B cell (primary cell): Measurements from ENCODE around the gene SLC41A3. TPM values are rescaled to one million over a fixed set of nuclear protein-coding genes. Genes with fewer than 3 reads are reported as not detected.

Source experiments
- ATAC-seq: fragments of 200-7000 bp; cut with Tn5 transposase; one replicate; pipeline ENCODE4 v1.10.0; 2021; ENCODE audit warnings: low read depth, mild to moderate bottlenecking, moderate number of reproducible peaks, moderate library complexity
- CTCF ChIA-PET: fragments of 350-600 bp; sonication (Branson Sonifier 250); formaldehyde crosslinking; loops from one replicate; lab custom pipeline; 2021; ENCODE audit warnings: antibody characterized with exemption, inconsistent platforms; lab: Charles Lee
- POLR2A ChIA-PET: fragments of 350-600 bp; sonication (Branson Sonifier 250); formaldehyde crosslinking; loops from one replicate; lab custom pipeline; 2021; ENCODE audit warnings: antibody characterized with exemption; lab: Charles Lee
- DNase-seq: peaks from one replicate; pipeline ENCODE4 v3.0.0; 2013
- H2AFZ ChIP-seq: 2 replicates; pipeline ENCODE4 v1.6.1; 2012; ENCODE audit warnings: mild to moderate bottlenecking, low read depth, low read length; ENCODE audit not compliant: insufficient read depth, poor library complexity, severe bottlenecking
- H3K27ac ChIP-seq, 2 donors: 1 replicate in 1 of 2; 2 replicates in 1 of 2; pipeline ENCODE4 v1.5.1; 2012 to 2013; ENCODE audit warnings: low read length in 2 of 2, mild to moderate bottlenecking in 2 of 2, moderate library complexity in 1 of 2
- H3K27me3 ChIP-seq, 4 experiments: fragments of 200-600 bp in 1 of 4; sonication (generic) in 1 of 4; replicated peaks in 1 of 4; 1 replicate in 2 of 4; 2 replicates in 2 of 4; pipeline versions ENCODE4 v1.6.1 to v1.7.0; 2013 to 2016; ENCODE audit warnings: low read length in 3 of 4, mild to moderate bottlenecking in 2 of 4, mixed read lengths in 1 of 4, moderate library complexity in 1 of 4; ENCODE audit not compliant: insufficient read depth in 4 of 4, control insufficient read depth in 3 of 4; ENCODE audit errors: control extremely low read depth in 1 of 4
- H3K36me3 ChIP-seq, 2 experiments: replicated peaks in 1 of 2; 1 replicate in 1 of 2; 2 replicates in 1 of 2; pipeline versions ENCODE4 v1.6.1 to v1.7.1; 2013; ENCODE audit warnings: low read length in 1 of 2; ENCODE audit not compliant: insufficient read depth in 2 of 2, control insufficient read depth in 1 of 2; ENCODE audit errors: control extremely low read depth in 1 of 2, extremely low read depth in 1 of 2
- H3K4me1 ChIP-seq, 2 donors: fragments of 200-600 bp in 1 of 2; sonication (generic) in 1 of 2; 1 replicate in 1 of 2; 2 replicates in 1 of 2; pipeline versions ENCODE4 v1.5.1 to v1.6.1; 2013 to 2017; ENCODE audit warnings: low read length in 2 of 2; ENCODE audit not compliant: control insufficient read depth in 2 of 2, insufficient read depth in 2 of 2
- H3K4me2 ChIP-seq: replicated peaks from 2 replicates; pipeline ENCODE3; 2012; ENCODE audit warnings: mild to moderate bottlenecking, low read depth, low read length; ENCODE audit not compliant: poor library complexity, severe bottlenecking
- H3K4me3 ChIP-seq, 5 experiments: fragments of 200-600 bp in 1 of 5; sonication (generic) in 1 of 5; 1 replicate in 3 of 5; 2 replicates in 2 of 5; pipeline versions ENCODE4 v1.5.1 to v1.7.0; 2011 to 2016; ENCODE audit warnings: low read length in 4 of 5, mild to moderate bottlenecking in 4 of 5, low read depth in 2 of 5, control low read depth in 1 of 5, moderate library complexity in 1 of 5; ENCODE audit not compliant: insufficient read depth in 1 of 5; ENCODE audit errors: control extremely low read depth in 1 of 5, extremely low read depth in 1 of 5
- H3K79me2 ChIP-seq: fragments of 200-600 bp; sonication (generic); one replicate; pipeline ENCODE4 v1.6.0; 2016; ENCODE audit warnings: low read length; ENCODE audit not compliant: control insufficient read depth, insufficient read depth
- H3K9ac ChIP-seq: fragments of 200-600 bp; sonication (generic); 2 replicates; pipeline ENCODE4 v1.6.1; 2017; ENCODE audit warnings: mild to moderate bottlenecking, low read length, moderate library complexity
- H3K9me3 ChIP-seq, 3 donors: one replicate each; pipeline versions ENCODE4 v1.6.1 to v1.7.1; 2013; ENCODE audit warnings: low read length in 2 of 3; ENCODE audit not compliant: control insufficient read depth in 2 of 3, insufficient read depth in 1 of 3; ENCODE audit errors: control extremely low read depth in 1 of 3
- H4K20me1 ChIP-seq: 2 replicates; pipeline ENCODE4 v1.6.0; 2012; ENCODE audit warnings: mild to moderate bottlenecking, low read length; ENCODE audit not compliant: insufficient read depth, control insufficient read depth, poor library complexity, severe bottlenecking
- H3K27ac Mint-ChIP-seq: one replicate; pipeline ENCODE4 v1.8.0; 2021; ENCODE audit warnings: mixed read lengths
- H3K27me3 Mint-ChIP-seq: one replicate; pipeline ENCODE4 v1.8.0; 2021; ENCODE audit warnings: mixed read lengths
- H3K4me1 Mint-ChIP-seq: one replicate; pipeline ENCODE4 v1.8.0; 2021; ENCODE audit warnings: mixed read lengths
- H3K4me3 Mint-ChIP-seq: one replicate; pipeline ENCODE4 v1.8.0; 2021; ENCODE audit warnings: mixed read lengths
- H3K9me3 Mint-ChIP-seq: one replicate; pipeline ENCODE4 v1.8.0; 2022; ENCODE audit warnings: mixed read lengths; ENCODE audit not compliant: insufficient read depth
- EZH2 ChIP-seq: IDR thresholded peaks from 2 replicates; pipeline ENCODE4 v1.6.1; 2012; ENCODE audit warnings: borderline replicate concordance, low read depth, mild to moderate bottlenecking, moderate library complexity, low read length; ENCODE audit not compliant: insufficient read depth, poor library complexity, severe bottlenecking
- WGBS: methylation state at CpG from one replicate; pipeline ENCODE4 v1.1.5; 2013; ENCODE audit warnings: missing lambda C conversion rate; ENCODE audit not compliant: insufficient coverage; 5-methylcytosine and 5-hydroxymethylcytosine counted together
- intact Hi-C: fragments of 100-400 bp; cut with micrococcal nuclease; formaldehyde crosslinking; loops from one replicate; pipeline ENCODE4 v1.10.0; 2022
- polyA plus RNA-seq: library from polyadenylated mRNA; depleted of rRNA; stranded (reverse); fragments of >200 nt; gene quantifications from 2 replicates; pipeline ENCODE4 v1.2.3, GENCODE V29; 2012
- total RNA-seq, 2 donors: library from RNA; stranded (reverse); fragments of 120-200 nt in 1 of 2; gene quantifications; 1 replicate in 1 of 2; 2 replicates in 1 of 2; pipeline versions ENCODE4 v1.2.3 to v1.2.4, GENCODE V29; 2013 to 2022
- TF ChIP-seq, protein P1 (sequence below): fragments of 200-600 bp; IDR thresholded peaks from one replicate; pipeline ENCODE4 v1.8.0; 2022; ENCODE audit warnings: antibody characterized with exemption, mild to moderate bottlenecking

SLC41A3 gene
- total and polyA plus RNA-seq, 2 donors (not counting 1 experiment from before 2014, with no cell fraction given), result 34.2 to 39.3 TPM

- Mint-ChIP-seq H3K4me1 (peaks cover 14% of the 10 kb centered on the region), H3K27ac (peak overlapping the region; percentile 15), H3K4me3 (peak overlapping the region; percentile 63), H3K27me3 (no peaks in the 10 kb centered on the region), H3K9me3 (no peaks in the 10 kb centered on the region)
- Histone ChIP-seq H3K79me2 (peaks cover 5% of the 10 kb centered on the region), H3K4me2 (no peak overlapping the region), H3K4me1 (peaks cover 13 to 15% of the 10 kb centered on the region in 2 donors), H4K20me1 (no peaks in the 10 kb centered on the region), H3K27ac (no peak overlapping the region), H3K4me3 (no peak overlapping the region), H3K9ac (no peak overlapping the region), H2AFZ (no peak overlapping the region), H3K27me3 (no peaks in the 10 kb centered on the region), H3K9me3 (no peaks in the 10 kb centered on the region), H3K36me3 (no peaks in the 10 kb centered on the region)
- ChIA-PET POLR2A (no interaction called here), CTCF (no interaction called here)
- peak; percentile 41 for DNase-seq
- 95% methylated on average over 9 of the region's 9 CpGs for WGBS
- intact Hi-C loops, result loop anchor here (2.0 to 10.0 kb wide), 5 partner anchors 275 to 1673 kb away; partner anchors contain the start of genes CHCHD6, KLF15 and ZXDC
- no peak for TF ChIP-seq EZH2
- TF ChIP-seq, protein P1, sequence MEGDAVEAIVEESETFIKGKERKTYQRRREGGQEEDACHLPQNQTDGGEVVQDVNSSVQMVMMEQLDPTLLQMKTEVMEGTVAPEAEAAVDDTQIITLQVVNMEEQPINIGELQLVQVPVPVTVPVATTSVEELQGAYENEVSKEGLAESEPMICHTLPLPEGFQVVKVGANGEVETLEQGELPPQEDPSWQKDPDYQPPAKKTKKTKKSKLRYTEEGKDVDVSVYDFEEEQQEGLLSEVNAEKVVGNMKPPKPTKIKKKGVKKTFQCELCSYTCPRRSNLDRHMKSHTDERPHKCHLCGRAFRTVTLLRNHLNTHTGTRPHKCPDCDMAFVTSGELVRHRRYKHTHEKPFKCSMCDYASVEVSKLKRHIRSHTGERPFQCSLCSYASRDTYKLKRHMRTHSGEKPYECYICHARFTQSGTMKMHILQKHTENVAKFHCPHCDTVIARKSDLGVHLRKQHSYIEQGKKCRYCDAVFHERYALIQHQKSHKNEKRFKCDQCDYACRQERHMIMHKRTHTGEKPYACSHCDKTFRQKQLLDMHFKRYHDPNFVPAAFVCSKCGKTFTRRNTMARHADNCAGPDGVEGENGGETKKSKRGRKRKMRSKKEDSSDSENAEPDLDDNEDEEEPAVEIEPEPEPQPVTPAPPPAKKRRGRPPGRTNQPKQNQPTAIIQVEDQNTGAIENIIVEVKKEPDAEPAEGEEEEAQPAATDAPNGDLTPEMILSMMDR, result peak; percentile 68
- ATAC-seq, result no peak
Measured at GRCh38 chr3:126081618-126082361, 2.1 kb downstream of the SLC41A3 start.

DNA sequence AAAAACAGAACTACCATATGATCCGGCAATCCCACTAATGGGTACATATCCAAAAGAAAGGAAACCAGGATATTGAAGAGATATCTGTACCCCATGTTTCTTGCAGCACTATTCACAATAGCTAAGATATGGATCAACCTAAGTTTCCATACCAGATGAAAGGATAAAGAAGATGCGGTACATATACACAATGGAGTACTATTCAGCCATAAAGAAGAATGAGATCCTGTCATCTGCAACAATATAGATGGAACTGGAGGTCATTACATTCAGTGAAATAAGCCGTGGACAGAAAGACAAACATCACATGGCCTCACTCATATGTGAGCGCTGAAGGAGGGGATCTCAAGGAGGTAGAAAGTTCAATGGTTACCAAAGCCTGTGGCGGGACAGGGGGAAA lies 3.0 kb downstream of the SLC41A3 start:
- H3K4me2 ChIP-seq, result no peak overlapping the region
- Mint-ChIP-seq H3K4me1 (peaks cover 14% of the 10 kb centered on the region), H3K9me3 (no peaks in the 10 kb centered on the region), H3K4me3 (peak overlapping the region; percentile 17), H3K27ac (no peak overlapping the region), H3K27me3 (no peaks in the 10 kb centered on the region)
- ATAC-seq, result no peak
- H3K9ac ChIP-seq, result no peak overlapping the region
- DNase-seq, result no peak
- H3K27ac ChIP-seq, result no peak overlapping the region
- no peaks in the 10 kb centered on the region for H3K9me3 ChIP-seq
- H4K20me1 ChIP-seq, result no peaks in the 10 kb centered on the region
- WGBS, result 100% methylated on average over 1 of the region's 5 CpGs
- CTCF ChIA-PET, result no interaction called here
- POLR2A ChIA-PET, result no interaction called here
- intact Hi-C loops, result loop anchor here (5.0 to 10.0 kb wide), 4 partner anchors 396 to 1674 kb away; partner anchors contain the start of genes CHCHD6 and ZXDC
- H3K4me1 ChIP-seq, result peaks cover 13 to 15% of the 10 kb centered on the region in 2 donors
- TF ChIP-seq, protein P1, result no peak
- no peak for TF ChIP-seq EZH2
- no peaks in the 10 kb centered on the region for H3K27me3 ChIP-seq
- H3K36me3 ChIP-seq, result no peaks in the 10 kb centered on the region
- H2AFZ ChIP-seq, result no peak overlapping the region
- H3K4me3 ChIP-seq, result no peak overlapping the region
- H3K79me2 ChIP-seq, result peaks cover 5% of the 10 kb centered on the region
